ENCODE data around the gene CHST5.

- no peak for TF ChIP-seq PHF8 (conservative IDR thresholded peaks at IDR 0.05; ENCODE audit: low read depth, low read length)
- TF ChIP-seq GABPA (IDR thresholded peaks at IDR 0.05; ENCODE audit: borderline replicate concordance, insufficient read depth, low read length) = no peak
- TF ChIP-seq CTCF (IDR thresholded peaks at IDR 0.05; ENCODE audit: control extremely low read depth in 1 of 3, insufficient read depth in 1 of 3, low read depth in 1 of 3, low read length in 3 of 3) = no peak
- no peak for TF ChIP-seq SIN3A (conservative IDR thresholded peaks at IDR 0.05 in 1 of 2, IDR thresholded peaks at IDR 0.05 in 1 of 2; ENCODE audit: low read depth in 1 of 2, low read length in 2 of 2)
- no peak for TF ChIP-seq TCF12 (IDR thresholded peaks at IDR 0.05; ENCODE audit: low read depth, low read length)
- TF ChIP-seq BCL11A (IDR thresholded peaks at IDR 0.05; ENCODE audit: low read depth in 2 of 2, low read length in 2 of 2) = no peak
- TF ChIP-seq CREB1 (IDR thresholded peaks at IDR 0.05) = no peak
- TF ChIP-seq HDAC2 (IDR thresholded peaks at IDR 0.05; ENCODE audit: borderline replicate concordance in 1 of 2, low read depth in 2 of 2, low read length in 2 of 2) = no peak
Measured at GRCh38 chr16:75573955-75574354, 38.0 kb upstream of the CHST5 start.

Measured in H1 (cell line).